Stimulated activated CD8-positive, alpha-beta memory T cell treated with anti-CD3 and anti-CD28 coated beads, Interleukin-15, amount 100 ng/mL, for 4 hours (primary cell): ENCODE measurements around the gene ISOC2.
A peak's percentile ranks its signal among the peaks of the same experiment; 100 is the strongest.

ENCODE experiments used
- DNase-seq, 2 donors: peaks; one replicate each; pipeline ENCODE4 v3.0.0-alpha.2; 2020; ENCODE audit warnings: low read depth in 2 of 2

The ISOC2 gene

GRCh38 chr19:55489711-55490477 lies 28.5 kb upstream of the ISOC2 start:
- DNase-seq: no peak

GRCh38 chr19:55488986-55489710 lies 27.7 kb upstream of the ISOC2 start:
- no peak for DNase-seq

DNA sequence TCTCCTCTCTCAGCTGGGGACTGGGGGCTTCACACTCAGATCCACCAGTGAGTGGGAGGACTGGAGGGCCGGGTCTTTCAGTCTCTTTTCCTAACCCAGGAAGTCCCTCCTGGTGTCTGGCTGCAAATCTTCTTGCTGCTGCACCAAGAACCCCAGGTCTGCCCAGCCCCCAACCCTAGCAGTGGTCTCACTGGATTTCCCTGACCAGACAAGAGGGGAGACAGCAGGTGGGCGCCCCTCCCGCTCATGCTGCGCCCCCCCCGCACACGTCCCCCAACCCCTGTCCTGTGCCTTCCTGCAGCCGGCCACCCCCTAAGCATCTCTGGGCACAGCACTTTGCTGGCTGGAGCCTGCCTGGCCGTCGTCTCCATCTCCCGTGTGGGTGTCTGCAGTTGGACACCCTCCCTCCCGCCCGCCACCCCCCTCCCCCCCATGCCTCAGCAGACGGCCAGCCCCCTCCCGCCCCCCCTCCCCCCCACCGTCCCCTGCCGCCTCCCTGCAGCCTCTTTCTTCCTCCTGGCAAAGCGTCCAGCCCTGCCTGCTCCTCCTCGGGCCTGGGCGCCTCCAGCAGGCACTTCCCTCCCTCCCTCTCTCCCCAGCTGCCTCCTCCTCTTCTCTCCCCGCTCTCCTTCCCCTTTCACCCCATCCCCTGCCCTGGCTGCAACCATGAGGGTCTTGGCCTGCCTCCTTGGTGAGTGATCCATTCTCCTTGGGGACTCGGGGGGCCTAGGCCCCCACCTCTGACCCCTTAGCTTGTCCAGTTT lies 26.7 kb upstream of the ISOC2 start, which contains the start of gene SSC5D:
SSC5D (plus strand) TSS at position 513 of the 764 bp plus-strand sequence; CDS start at position 667, 154 bp downstream.
- no peak for DNase-seq

DNA sequence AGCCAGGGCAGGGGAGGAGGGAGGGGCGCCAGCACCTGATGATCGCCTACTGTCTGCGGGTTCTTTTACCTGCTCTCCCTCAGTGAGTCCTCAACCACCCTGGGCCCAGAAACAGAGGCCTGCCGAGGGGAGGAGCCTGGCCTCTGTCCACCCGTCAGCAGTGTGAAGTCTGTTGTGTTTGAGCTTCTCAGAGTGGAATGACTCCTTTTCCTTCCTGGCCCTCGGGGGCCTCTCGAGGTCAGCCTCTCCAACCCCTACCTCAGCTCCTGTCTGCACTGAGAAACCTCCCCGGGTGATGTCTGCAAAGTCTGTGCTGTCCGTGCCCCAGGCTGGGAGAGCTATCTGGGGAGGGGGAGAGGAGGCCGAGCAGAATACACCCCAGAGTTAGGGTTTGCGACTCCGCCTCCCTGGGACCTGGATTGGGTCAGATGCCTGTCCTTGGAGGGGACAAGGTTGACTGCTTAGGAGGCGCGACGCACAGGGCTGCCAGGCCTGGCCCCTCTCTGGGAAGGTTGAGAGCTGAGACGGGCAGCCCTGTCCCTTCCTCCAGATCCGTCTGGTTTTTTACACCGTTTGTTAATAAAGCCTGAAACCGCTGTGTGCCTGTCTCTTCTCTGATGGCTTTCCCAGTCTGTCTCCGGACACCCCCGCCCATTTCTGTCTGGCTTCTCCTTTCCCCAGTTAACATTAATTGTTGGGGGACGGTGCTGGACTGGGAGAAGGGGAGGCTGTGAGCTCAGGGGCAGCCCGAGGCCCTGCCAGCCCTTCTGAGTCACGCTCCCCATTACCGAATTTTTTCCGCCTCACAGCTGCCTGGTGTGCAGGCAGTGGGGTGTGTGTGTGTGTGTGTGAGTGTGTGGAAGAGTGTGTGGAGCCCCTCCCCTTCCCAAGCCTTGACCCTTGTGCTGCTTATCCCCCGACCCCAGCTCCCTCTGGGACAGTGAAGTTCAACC lies 25.8 kb upstream of the ISOC2 start:
- DNase-seq: peak; percentile 29 to 30

GRCh38 chr19:55486043-55486970 lies 24.9 kb upstream of the ISOC2 start:
- no peak for DNase-seq

GRCh38 chr19:55485439-55486011 lies 24.1 kb upstream of the ISOC2 start:
- DNase-seq: no peak

GRCh38 chr19:55484593-55485438 lies 23.4 kb upstream of the ISOC2 start, which contains the start of gene NAT14:
NAT14 (plus strand) TSS chr19:55485188; CDS start chr19:55485709, 521 bp downstream.
- peak in 1 of 2 donors; percentile 46 for DNase-seq

DNA sequence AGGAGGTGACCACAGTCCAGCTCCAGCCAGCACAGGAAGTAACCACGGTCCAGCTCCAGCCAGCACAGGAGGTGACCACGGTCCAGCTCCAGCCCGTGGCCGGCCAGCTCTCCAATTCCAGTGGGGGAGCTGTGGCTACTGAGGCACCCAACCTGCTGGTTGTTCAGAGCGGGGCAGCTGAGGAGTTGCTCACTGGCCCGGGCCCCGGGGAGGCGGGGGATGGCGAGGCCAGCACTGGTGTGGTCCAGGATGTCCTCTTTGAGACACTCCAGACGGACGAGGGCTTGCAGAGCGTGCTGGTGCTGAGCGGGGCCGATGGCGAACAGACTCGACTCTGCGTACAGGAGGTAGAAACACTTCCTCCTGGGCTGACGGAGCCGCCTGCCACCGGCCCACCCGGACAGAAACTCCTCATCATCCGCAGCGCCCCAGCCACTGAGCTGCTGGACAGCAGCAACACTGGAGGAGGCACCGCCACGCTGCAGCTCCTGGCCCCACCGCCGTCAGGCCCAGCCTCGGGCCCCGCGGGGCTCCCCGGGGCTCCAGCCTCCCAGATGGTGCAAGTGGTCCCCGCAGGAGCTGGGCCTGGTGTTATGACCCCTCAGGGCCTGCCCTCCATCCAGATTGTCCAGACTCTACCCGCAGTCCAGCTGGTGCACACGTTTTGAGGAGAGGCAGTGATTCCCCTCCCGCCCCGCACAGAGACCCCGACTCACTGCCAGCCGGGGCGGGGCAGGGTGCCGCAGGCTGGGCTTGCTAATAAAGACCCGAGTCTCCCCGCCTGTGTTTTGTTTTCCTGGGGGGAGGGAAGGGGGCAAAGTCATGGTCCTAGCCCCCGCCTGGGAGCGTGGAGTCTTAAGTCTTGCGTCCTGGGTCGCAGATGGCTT lies 22.5 kb upstream of the ISOC2 start:
- no peak for DNase-seq

- no peak for DNase-seq
These were observed 21.7 kb upstream of the ISOC2 start for GRCh38 chr19:55482967-55483705.

DNA sequence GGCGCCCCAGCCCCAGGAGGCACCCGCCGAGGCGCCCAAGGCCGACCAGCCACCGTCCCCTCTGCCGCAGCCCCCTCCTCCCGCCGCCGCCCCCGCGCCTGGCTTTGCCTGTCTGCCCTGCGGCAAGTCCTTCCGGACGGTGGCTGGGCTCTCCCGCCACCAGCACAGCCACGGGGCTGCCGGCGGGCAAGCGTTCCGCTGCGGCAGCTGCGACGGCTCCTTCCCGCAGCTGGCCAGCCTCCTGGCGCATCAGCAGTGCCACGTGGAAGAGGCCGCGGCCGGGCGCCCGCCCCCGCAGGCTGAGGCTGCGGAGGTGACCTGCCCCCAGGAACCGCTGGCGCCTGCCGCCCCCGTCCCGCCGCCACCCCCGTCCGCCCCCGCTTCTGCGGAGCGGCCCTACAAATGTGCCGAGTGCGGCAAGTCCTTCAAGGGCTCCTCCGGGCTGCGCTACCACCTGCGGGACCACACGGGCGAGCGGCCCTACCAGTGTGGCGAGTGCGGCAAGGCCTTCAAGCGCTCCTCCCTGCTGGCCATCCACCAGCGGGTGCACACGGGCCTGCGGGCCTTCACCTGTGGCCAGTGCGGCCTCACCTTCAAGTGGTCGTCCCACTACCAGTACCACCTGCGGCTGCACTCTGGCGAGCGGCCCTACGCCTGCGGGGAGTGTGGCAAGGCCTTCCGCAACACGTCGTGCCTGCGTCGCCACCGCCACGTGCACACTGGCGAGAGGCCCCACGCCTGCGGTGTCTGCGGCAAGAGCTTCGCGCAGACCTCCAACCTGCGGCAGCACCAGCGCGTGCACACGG lies 20.9 kb upstream of the ISOC2 start:
- no peak for DNase-seq

DNA sequence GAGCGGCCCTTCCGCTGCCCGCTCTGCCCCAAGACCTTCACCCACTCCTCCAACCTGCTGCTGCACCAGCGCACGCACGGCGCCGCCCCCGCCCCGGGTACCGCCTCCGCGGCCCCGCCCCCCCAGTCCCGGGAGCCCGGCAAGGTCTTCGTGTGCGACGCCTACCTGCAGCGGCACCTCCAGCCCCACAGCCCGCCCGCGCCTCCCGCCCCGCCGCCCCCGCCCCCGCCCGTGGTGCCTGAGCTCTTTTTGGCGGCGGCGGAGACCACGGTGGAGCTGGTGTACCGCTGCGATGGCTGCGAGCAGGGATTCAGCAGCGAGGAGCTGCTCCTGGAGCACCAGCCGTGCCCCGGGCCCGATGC lies 20.3 kb upstream of the ISOC2 start:
- DNase-seq: no peak

DNA sequence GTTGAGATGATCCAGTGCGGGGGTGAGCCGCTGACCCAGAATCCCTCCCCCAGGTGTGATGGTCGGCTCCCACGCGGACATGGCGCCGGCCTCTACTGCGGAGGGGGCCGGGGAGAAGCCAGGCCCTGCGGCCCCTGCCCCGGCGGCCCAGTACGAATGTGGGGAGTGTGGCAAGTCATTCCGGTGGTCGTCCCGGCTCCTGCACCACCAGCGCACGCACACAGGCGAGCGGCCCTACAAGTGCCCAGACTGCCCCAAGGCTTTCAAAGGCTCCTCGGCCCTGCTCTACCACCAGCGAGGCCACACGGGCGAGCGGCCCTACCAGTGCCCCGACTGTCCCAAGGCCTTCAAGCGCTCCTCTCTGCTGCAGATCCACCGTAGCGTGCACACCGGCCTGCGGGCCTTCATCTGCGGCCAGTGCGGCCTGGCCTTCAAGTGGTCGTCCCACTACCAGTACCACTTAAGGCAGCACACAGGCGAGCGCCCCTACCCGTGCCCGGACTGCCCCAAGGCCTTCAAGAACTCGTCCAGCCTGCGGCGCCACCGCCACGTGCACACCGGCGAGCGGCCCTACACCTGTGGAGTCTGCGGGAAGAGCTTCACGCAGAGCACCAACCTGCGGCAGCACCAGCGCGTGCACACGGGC lies 19.8 kb upstream of the ISOC2 start:
- no peak for DNase-seq

DNA sequence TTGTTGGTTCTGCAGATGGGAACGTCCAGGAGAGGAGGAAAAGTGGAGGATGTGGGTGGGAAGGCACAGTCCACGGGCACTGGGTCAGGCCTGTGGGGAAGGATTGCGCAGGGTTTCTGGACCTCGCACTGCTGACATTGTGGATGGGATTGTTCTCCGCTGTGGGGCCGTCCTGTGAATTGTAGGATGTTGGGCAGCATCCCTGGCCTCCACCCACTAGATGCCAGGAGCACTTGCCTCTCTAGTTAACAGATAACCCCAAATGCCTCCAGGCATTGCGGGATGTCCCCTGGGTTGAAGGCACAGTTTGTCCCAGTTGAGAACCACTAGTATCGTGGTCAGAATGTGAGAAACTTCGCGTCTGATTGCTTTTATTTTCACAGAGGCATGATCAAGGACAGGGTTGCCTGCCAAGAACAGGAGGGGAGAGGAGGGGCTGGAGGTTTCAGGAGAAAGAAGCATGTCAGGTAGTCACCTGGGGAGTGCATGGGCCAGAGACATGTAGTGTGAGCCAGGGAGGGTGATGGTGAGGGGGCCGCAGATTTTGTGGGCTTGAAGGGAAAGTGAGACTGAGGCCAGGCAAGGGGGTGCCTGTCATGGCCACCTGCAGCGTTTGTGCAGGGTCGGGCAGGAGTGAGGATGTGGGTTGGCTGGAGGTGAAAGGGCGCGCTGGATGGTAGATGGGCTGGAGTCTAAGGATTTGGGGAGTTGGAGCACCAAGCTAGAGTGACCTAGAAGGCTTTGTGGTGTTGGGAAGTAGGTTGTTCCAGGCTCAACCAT lies 18.2 kb upstream of the ISOC2 start:
- no peak for DNase-seq

GRCh38 chr19:55479045-55479444 lies 17.6 kb upstream of the ISOC2 start:
- no peak for DNase-seq

DNA sequence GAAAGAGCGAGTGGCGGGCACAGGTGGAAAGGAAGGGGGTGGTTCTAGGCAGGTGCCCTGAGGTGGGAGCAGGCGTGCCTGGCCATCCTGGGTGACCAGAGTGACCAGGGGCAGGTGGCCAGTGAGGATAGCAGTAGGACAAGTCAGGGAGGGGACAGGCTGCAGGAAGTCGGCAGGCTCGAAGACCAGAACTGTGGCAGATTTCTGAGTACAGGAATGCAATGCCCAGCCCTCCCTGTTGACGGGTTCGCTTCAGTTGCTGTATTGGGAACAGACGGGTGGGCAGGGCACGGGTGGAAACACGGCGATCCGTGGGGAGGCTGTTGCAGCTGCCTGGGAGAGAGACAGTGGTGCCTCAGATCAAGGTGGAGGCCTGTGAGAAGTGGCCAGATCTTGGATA lies 16.9 kb upstream of the ISOC2 start:
- DNase-seq: no peak
